Neuronal stem cell (in vitro differentiated cells): Measurements from ENCODE around the gene OR3A1. TPM values are rescaled to one million over a fixed set of nuclear protein-coding genes. Genes with fewer than 3 reads are reported as not detected.
"Not testable (repeated sequence)": the region's sequence is repeated elsewhere in the genome, so short reads cannot be mapped to it uniquely, and the experiment has no call there.

ENCODE experiments used
- DNase-seq: peaks from one replicate; pipeline ENCODE4 v3.0.0-alpha.2; 2013; ENCODE audit warnings: low spot score
- H2AFZ ChIP-seq: one replicate; pipeline ENCODE4 v1.6.1; 2013; ENCODE audit warnings: mild to moderate bottlenecking, low read length, inconsistent platforms
- H2AK5ac ChIP-seq: 2 replicates; pipeline ENCODE4 v1.6.1; 2013; ENCODE audit warnings: low read depth, mild to moderate bottlenecking, inconsistent platforms, low read length, moderate library complexity, mixed read lengths
- H2BK120ac ChIP-seq: 2 replicates; pipeline ENCODE4 v1.6.1; 2013; ENCODE audit warnings: low read depth, mild to moderate bottlenecking, inconsistent platforms, low read length, moderate library complexity, mixed read lengths
- H2BK12ac ChIP-seq: one replicate; pipeline ENCODE4 v1.6.1; 2013; ENCODE audit warnings: low read length, inconsistent platforms
- H2BK15ac ChIP-seq: 2 replicates; pipeline ENCODE4 v1.6.1; 2013; ENCODE audit warnings: mild to moderate bottlenecking, low read length, inconsistent platforms, mixed read lengths
- H2BK5ac ChIP-seq: one replicate; pipeline ENCODE4 v1.6.1; 2013; ENCODE audit warnings: inconsistent platforms, mild to moderate bottlenecking, low read length, moderate library complexity
- H3K14ac ChIP-seq: one replicate; pipeline ENCODE4 v1.6.1; 2013; ENCODE audit warnings: low read length, inconsistent platforms
- H3K18ac ChIP-seq: 2 replicates; pipeline ENCODE4 v1.6.1; 2013; ENCODE audit warnings: low read length, inconsistent platforms
- H3K23ac ChIP-seq: 2 replicates; pipeline ENCODE4 v1.6.1; 2013; ENCODE audit warnings: low read depth, mild to moderate bottlenecking, mixed read lengths, low read length, inconsistent platforms; ENCODE audit not compliant: poor library complexity
- H3K27ac ChIP-seq: replicated peaks from 3 replicates; pipeline ENCODE4 v1.5.1; 2013; ENCODE audit warnings: low read length, inconsistent platforms
- H3K27me3 ChIP-seq, 3 experiments: 2 replicates each; pipeline ENCODE4 v1.6.1; 2013; ENCODE audit warnings: low read length in 3 of 3, mild to moderate bottlenecking in 2 of 3, inconsistent platforms in 1 of 3, low read depth in 1 of 3, mixed read lengths in 1 of 3, moderate library complexity in 1 of 3; ENCODE audit not compliant: control insufficient read depth in 3 of 3, insufficient read depth in 3 of 3
- H3K36me3 ChIP-seq, 2 donors: replicated peaks in 1 of 2; 2 replicates each; pipeline ENCODE4 v1.6.1; 2013; ENCODE audit warnings: low read length in 2 of 2; ENCODE audit not compliant: control insufficient read depth in 2 of 2, insufficient read depth in 2 of 2
- H3K4ac ChIP-seq: 2 replicates; pipeline ENCODE4 v1.6.1; 2013; ENCODE audit warnings: inconsistent platforms, mild to moderate bottlenecking, low read length, moderate library complexity
- H3K4me1 ChIP-seq, 2 donors: 1 replicate in 1 of 2; 2 replicates in 1 of 2; pipeline ENCODE4 v1.6.1; 2013; ENCODE audit warnings: low read length in 2 of 2, low read depth in 1 of 2; ENCODE audit not compliant: control insufficient read depth in 2 of 2, insufficient read depth in 1 of 2
- H3K4me2 ChIP-seq: one replicate; pipeline ENCODE4 v1.6.1; 2013; ENCODE audit warnings: mild to moderate bottlenecking, low read length, inconsistent platforms; ENCODE audit not compliant: insufficient read depth, poor library complexity, severe bottlenecking
- H3K4me3 ChIP-seq, 2 donors: 2 replicates each; pipeline ENCODE4 v1.5.1; 2013; ENCODE audit warnings: low read length in 2 of 2, mild to moderate bottlenecking in 2 of 2, inconsistent platforms in 1 of 2, moderate library complexity in 1 of 2
- H3K79me1 ChIP-seq: one replicate; pipeline ENCODE4 v1.6.1; 2013; ENCODE audit warnings: low read depth, mild to moderate bottlenecking, inconsistent platforms, low read length, moderate library complexity
- H3K9ac ChIP-seq: one replicate; pipeline ENCODE4 v1.6.1; 2013; ENCODE audit warnings: mild to moderate bottlenecking, low read depth, low read length, inconsistent platforms; ENCODE audit not compliant: poor library complexity
- H3K9me3 ChIP-seq, 2 donors: replicated peaks in 1 of 2; 2 replicates each; pipeline versions ENCODE3 to v1.6.1; 2013; ENCODE audit warnings: low read length in 2 of 2, mild to moderate bottlenecking in 2 of 2, inconsistent platforms in 1 of 2, low read depth in 1 of 2, mixed read lengths in 1 of 2, moderate library complexity in 1 of 2; ENCODE audit not compliant: control insufficient read depth in 2 of 2, insufficient read depth in 1 of 2
- H4K8ac ChIP-seq: one replicate; pipeline ENCODE4 v1.6.1; 2013; ENCODE audit warnings: low read depth, mild to moderate bottlenecking, inconsistent platforms, low read length, moderate library complexity
- H4K91ac ChIP-seq: one replicate; pipeline ENCODE4 v1.6.1; 2013; ENCODE audit warnings: low read length, low read depth, mild to moderate bottlenecking, inconsistent platforms; ENCODE audit not compliant: poor library complexity
- WGBS, 2 donors: extraction: QIAGEN DNeasy Blood & Tissue Kit; methylation state at CpG; one replicate each; pipeline ENCODE4 v1.1.7; 2013; ENCODE audit warnings: missing lambda C conversion rate in 2 of 2, mixed read lengths in 1 of 2; ENCODE audit not compliant: insufficient read length in 2 of 2, insufficient replicate concordance in 1 of 2; ENCODE audit errors: extremely low coverage in 2 of 2; 5-methylcytosine and 5-hydroxymethylcytosine counted together
- polyA plus RNA-seq, 2 experiments: library from polyadenylated mRNA; stranded (reverse); fragments of 200-250 nt; gene quantifications; one replicate each; pipeline ENCODE4 v1.2.3, GENCODE V29; 2013

The OR3A1 gene, protein sequence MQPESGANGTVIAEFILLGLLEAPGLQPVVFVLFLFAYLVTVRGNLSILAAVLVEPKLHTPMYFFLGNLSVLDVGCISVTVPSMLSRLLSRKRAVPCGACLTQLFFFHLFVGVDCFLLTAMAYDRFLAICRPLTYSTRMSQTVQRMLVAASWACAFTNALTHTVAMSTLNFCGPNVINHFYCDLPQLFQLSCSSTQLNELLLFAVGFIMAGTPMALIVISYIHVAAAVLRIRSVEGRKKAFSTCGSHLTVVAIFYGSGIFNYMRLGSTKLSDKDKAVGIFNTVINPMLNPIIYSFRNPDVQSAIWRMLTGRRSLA
- not detected for polyA plus RNA-seq (2013, experiment 1 of 2)
- polyA plus RNA-seq (2013, experiment 2 of 2): not detected

DNA sequence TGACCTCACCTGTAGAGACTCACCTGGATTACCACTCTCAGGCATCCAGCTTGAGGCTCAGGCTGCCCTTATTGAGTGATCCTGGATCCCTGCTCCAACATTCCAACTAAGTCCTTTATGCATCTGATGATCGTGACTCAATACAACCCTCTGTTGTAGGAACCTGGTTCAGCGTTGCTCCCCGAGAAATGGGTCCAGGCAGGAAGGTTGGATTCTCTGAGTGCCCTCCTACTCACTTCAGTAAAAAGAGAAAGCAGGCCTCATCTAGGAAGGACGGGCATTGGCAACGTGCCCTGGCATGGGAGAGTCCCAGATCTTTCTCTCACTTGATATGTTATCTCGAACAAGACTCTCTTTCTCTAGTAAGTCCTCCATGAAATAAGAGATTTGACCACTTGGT is at the start of gene OR3A1:
Gene OR3A1 (minus strand): TSS at position 101 of the 400 bp plus-strand sequence. CDS start 5,778 bp downstream, outside the sequence.
- Histone ChIP-seq H3K9me3 (peaks cover 0 to 3% of the 10 kb centered on the region in 2 donors), H4K91ac (no peak within 1 kb of the TSS), H3K4me1 (no peaks in the 10 kb centered on the region), H3K36me3 (no peaks in the 10 kb centered on the region), H3K9ac (no peak within 1 kb of the TSS), H2BK5ac (no peak within 1 kb of the TSS), H3K18ac (no peak within 1 kb of the TSS), H2BK120ac (no peak within 1 kb of the TSS), H3K14ac (no peak within 1 kb of the TSS), H2BK12ac (no peak within 1 kb of the TSS), H3K23ac (no peak within 1 kb of the TSS), H4K8ac (no peak within 1 kb of the TSS), H2AK5ac (no peak within 1 kb of the TSS), H3K27me3 (peaks cover 0 to 5% (median 0%) of the 10 kb centered on the region in 3 experiments), H3K4me2 (no peak within 1 kb of the TSS), H2BK15ac (no peak within 1 kb of the TSS), H3K27ac (no peak within 1 kb of the TSS), H3K4ac (no peak within 1 kb of the TSS), H3K4me3 (no peak within 1 kb of the TSS), H2AFZ (no peak within 1 kb of the TSS), H3K79me1 (no peaks in the 10 kb centered on the region)
- WGBS, 2 donors: no CpG with 5 or more reads among the region's 6 CpGs
- no peak for DNase-seq

DNA sequence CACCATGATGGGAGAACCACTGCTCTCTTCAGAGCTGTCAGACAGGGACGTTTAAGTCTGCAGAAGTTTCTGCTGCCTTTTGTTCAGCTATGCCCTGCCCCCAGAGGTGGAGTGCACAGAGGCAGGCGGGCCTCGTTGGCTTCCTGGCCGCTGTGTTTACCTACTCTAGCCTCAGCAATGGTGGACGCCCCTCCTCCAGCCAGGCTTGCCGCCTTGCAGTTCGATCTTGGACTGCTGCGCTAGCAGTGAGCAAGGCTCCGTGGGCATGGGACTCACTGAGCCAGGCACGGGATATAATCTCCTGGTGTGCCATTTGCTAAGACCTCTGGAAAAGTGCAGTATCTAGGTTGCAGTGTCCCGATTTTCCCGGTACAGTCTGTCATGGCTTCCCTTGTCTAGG is 44.6 kb upstream of the OR3A1 start:
- H2BK5ac ChIP-seq, H2AFZ ChIP-seq, H3K4ac ChIP-seq, H2BK12ac ChIP-seq, H3K9ac ChIP-seq, H4K91ac ChIP-seq, H3K4me3 ChIP-seq, H3K18ac ChIP-seq, H3K4me1 ChIP-seq, H3K27ac ChIP-seq, H3K36me3 ChIP-seq, H3K23ac ChIP-seq, H3K9me3 ChIP-seq, H3K79me1 ChIP-seq, H3K27me3 ChIP-seq, H3K4me2 ChIP-seq, H2BK120ac ChIP-seq, H2AK5ac ChIP-seq, H2BK15ac ChIP-seq, H3K14ac ChIP-seq, H4K8ac ChIP-seq, DNase-seq: not testable (repeated sequence)
- WGBS, 2 donors: no CpG with 5 or more reads among the region's 12 CpGs

DNA sequence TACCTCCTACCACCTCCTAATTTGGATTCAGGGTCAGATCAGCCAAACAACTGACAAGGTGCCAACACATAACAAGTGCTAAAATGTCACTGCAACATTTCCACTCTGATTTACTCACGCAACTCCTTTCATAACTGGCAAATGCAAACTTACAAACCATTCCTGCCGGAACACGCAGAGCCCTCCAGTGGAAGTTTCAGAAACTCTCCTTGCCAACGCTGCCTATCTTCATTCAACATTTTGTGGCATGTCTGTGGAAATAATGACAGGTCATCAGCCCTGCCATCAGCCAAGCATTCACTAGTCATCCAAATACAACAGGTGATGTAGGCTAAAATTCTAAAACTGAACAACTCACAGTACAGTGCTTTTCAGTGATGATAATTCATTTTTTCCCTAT is 37.7 kb upstream of the OR3A1 start:
- H2BK5ac ChIP-seq: no peak overlapping the region
- H3K18ac ChIP-seq: no peak overlapping the region
- no peak overlapping the region for H2AFZ ChIP-seq
- H3K36me3 ChIP-seq: no peaks in the 10 kb centered on the region
- H3K9me3 ChIP-seq: no peaks in the 10 kb centered on the region
- no peaks in the 10 kb centered on the region for H3K27me3 ChIP-seq
- no peak overlapping the region for H2BK120ac ChIP-seq
- no peak overlapping the region for H2BK15ac ChIP-seq
- no peak overlapping the region for H3K4ac ChIP-seq
- H3K4me2 ChIP-seq: no peak overlapping the region
- no peaks in the 10 kb centered on the region for H3K79me1 ChIP-seq
- no CpG with 5 or more reads among the region's 4 CpGs for WGBS, 2 donors
- no peak overlapping the region for H2BK12ac ChIP-seq
- no peak overlapping the region for H3K9ac ChIP-seq
- H3K4me3 ChIP-seq: no peak overlapping the region
- no peak overlapping the region for H4K91ac ChIP-seq
- H2AK5ac ChIP-seq: no peak overlapping the region
- H4K8ac ChIP-seq: peak overlapping the region; percentile 96
- no peak overlapping the region for H3K23ac ChIP-seq
- DNase-seq: no peak
- peaks cover 0 to 2% of the 10 kb centered on the region in 2 donors for H3K4me1 ChIP-seq
- no peak overlapping the region for H3K27ac ChIP-seq
- no peak overlapping the region for H3K14ac ChIP-seq

DNA sequence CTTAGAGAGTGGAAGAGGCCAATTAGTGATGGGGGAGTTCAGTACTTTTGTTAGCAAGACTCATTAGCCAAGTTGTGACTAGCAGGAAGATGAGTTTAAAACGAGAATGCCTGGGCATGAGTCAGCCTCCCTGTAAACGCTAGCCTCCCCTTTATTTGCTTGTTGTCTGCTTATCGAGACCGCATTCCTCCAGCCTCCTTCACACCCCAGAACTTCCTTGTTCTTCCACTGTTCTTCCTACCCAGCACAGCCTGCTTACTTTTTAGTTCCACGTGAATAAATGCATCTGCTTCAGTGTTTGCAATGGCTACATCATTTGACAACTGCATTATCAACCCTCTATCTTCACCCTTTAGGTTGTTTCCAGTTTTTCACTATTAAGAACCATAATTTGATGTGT is 20.2 kb upstream of the OR3A1 start:
- Histone ChIP-seq H3K27me3 (no peaks in the 10 kb centered on the region), H3K4me1 (peaks cover 0 to 9% of the 10 kb centered on the region in 2 donors), H2BK5ac (no peak overlapping the region), H3K79me1 (no peaks in the 10 kb centered on the region), H3K18ac (no peak overlapping the region), H3K9ac (no peak overlapping the region), H4K91ac (no peak overlapping the region), H3K4me2 (no peak overlapping the region), H4K8ac (no peak overlapping the region), H2AK5ac (no peak overlapping the region), H3K4me3 (no peak overlapping the region), H3K27ac (peak overlapping the region; percentile 74), H2AFZ (no peak overlapping the region), H2BK15ac (no peak overlapping the region), H3K36me3 (no peaks in the 10 kb centered on the region), H3K14ac (no peak overlapping the region), H2BK12ac (no peak overlapping the region), H2BK120ac (no peak overlapping the region), H3K9me3 (no peaks in the 10 kb centered on the region), H3K4ac (no peak overlapping the region), H3K23ac (no peak overlapping the region)
- DNase-seq: no peak
- WGBS, 2 donors: no CpG with 5 or more reads among the region's 5 CpGs
